GM19239 (cell line): ENCODE data around the gene KCNH6.

Experiments used
- DNase-seq: peaks from one replicate; pipeline ENCODE4 v3.0.0; 2011; ENCODE audit warnings: low spot score; ENCODE audit not compliant: insufficient read length
- FAIRE-seq: peaks from 2 replicates; lab custom pipeline; 2011; peaks lifted over from hg19 to GRCh38; lab: Jason Lieb, UNC

The KCNH6 gene, protein sequence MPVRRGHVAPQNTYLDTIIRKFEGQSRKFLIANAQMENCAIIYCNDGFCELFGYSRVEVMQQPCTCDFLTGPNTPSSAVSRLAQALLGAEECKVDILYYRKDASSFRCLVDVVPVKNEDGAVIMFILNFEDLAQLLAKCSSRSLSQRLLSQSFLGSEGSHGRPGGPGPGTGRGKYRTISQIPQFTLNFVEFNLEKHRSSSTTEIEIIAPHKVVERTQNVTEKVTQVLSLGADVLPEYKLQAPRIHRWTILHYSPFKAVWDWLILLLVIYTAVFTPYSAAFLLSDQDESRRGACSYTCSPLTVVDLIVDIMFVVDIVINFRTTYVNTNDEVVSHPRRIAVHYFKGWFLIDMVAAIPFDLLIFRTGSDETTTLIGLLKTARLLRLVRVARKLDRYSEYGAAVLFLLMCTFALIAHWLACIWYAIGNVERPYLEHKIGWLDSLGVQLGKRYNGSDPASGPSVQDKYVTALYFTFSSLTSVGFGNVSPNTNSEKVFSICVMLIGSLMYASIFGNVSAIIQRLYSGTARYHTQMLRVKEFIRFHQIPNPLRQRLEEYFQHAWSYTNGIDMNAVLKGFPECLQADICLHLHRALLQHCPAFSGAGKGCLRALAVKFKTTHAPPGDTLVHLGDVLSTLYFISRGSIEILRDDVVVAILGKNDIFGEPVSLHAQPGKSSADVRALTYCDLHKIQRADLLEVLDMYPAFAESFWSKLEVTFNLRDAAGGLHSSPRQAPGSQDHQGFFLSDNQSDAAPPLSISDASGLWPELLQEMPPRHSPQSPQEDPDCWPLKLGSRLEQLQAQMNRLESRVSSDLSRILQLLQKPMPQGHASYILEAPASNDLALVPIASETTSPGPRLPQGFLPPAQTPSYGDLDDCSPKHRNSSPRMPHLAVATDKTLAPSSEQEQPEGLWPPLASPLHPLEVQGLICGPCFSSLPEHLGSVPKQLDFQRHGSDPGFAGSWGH

GRCh38 chr17:63523253-63523855 lies at the start of gene KCNH6:
KCNH6 (plus strand) TSS chr17:63523358; CDS start chr17:63523414, 56 bp downstream.
- no peak for FAIRE-seq
- DNase-seq: no peak

GRCh38 chr17:63474174-63474573 lies 49.0 kb upstream of the KCNH6 start:
- FAIRE-seq: no peak
- DNase-seq: no peak

- no peak for DNase-seq
- FAIRE-seq: no peak
These were observed 48.3 kb upstream of the KCNH6 start for GRCh38 chr17:63474586-63475460.

GRCh38 chr17:63475491-63476412 lies 47.4 kb upstream of the KCNH6 start:
- FAIRE-seq (no peak), DNase-seq (no peak)

- FAIRE-seq (no peak), DNase-seq (no peak)
These were observed 46.7 kb upstream of the KCNH6 start for GRCh38 chr17:63476459-63476853.

GRCh38 chr17:63476854-63477479 lies 46.2 kb upstream of the KCNH6 start, which contains the start of gene ACE:
ACE (plus strand) TSS chr17:63477061; CDS start chr17:63477095, 34 bp downstream.
- FAIRE-seq (no peak), DNase-seq (peak; percentile 54)

GRCh38 chr17:63477480-63478440 lies 45.4 kb upstream of the KCNH6 start:
- DNase-seq (no peak), FAIRE-seq (no peak)

DNA sequence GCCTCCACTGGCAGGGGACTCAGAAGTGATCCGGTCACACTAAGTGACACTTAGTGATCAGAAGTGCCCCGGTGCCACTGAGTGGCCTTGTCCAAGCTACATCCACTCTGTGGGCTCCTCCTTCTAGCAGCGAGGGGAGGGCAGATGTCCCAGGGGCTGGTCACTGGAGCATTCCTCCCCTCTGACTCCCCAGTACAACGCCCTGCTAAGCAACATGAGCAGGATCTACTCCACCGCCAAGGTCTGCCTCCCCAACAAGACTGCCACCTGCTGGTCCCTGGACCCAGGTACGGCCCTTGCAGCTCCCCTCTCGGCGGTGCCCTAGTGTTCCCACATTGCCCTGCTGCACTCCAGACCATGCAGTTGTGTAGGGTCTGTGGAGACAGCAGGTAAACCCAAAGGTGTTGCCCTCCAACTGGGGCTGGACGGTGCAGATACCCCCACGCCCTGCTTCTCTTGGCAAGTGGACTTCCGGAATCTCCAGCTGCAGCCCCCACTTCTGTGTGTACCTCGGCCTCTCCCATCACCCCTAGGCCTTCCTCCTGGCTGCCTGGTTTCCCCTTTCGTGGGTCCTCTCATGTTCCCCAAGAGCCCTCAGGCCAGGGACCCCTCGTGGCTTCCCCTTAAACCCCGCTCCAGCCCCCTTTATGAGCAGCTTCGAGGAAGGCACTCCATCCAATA lies 44.2 kb upstream of the KCNH6 start:
- peak; percentile 97 for DNase-seq
- peak; percentile 89 for FAIRE-seq

- DNase-seq (no peak), FAIRE-seq (no peak)
These were observed 43.5 kb upstream of the KCNH6 start for GRCh38 chr17:63479495-63480184.

- DNase-seq (no peak), FAIRE-seq (no peak)
These were observed 42.9 kb upstream of the KCNH6 start for GRCh38 chr17:63480192-63480784.

DNA sequence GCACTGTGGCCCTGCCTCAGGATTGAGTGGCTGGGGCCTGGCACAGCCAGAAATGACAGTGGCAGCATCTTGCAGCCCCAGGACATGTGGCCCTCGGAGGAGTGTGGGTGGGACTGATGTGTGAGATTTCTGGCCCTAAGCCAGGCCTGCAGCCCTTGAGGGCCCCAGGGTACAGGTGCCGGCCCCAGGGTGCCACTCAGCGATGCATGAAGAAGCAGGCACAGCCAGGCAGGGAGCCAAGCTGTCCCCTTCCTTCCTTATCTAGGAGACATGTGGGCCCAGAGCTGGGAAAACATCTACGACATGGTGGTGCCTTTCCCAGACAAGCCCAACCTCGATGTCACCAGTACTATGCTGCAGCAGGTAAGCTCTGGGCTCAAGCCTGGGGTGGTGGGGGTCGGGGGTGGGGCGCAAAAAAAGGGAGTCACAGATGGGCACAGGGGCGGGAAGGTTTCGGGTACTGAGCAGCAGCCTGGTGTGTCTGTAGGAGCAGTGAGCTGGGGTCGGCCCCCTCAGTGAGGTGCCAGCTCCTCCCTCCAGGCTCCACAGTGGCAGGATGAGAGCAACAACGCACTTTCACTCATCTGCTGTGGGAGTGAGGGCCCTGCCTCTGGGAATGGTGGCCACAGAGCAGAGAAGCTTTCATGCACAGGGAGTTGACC lies 42.2 kb upstream of the KCNH6 start:
- DNase-seq: no peak
- FAIRE-seq: no peak

DNA sequence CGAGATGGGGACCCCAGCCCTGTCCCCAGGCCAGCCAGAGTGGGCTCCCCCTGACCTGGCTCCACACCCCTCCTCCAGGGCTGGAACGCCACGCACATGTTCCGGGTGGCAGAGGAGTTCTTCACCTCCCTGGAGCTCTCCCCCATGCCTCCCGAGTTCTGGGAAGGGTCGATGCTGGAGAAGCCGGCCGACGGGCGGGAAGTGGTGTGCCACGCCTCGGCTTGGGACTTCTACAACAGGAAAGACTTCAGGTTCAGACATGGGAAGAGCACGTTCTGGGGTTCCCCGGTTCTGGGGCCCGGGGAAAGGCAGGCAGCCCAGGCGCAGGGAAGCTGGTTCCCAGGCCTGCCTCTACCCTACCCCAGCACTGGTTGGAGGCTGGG lies 41.7 kb upstream of the KCNH6 start:
- no peak for FAIRE-seq

DNA sequence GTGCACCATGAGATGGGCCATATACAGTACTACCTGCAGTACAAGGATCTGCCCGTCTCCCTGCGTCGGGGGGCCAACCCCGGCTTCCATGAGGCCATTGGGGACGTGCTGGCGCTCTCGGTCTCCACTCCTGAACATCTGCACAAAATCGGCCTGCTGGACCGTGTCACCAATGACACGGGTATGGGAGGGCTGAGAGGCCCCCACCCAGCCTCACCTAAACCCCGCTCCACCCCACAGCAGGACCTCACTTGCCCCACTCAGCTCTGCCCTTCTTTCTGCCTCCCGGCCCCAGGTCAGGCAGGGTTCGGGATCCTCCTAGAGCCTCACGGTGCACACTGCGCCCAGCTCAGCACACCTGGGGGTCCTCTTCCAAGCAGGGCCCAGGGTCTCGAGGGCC lies 40.6 kb upstream of the KCNH6 start:
- DNase-seq (no peak), FAIRE-seq (no peak)

More for the DNA sequence above, 41.7 kb upstream of the KCNH6 start:
- no peak for DNase-seq

- DNase-seq (no peak), FAIRE-seq (no peak)
These were observed 40.1 kb upstream of the KCNH6 start for GRCh38 chr17:63483038-63483437.
